Ovary (tissue), 3 donors: ENCODE data around the gene RNF212.

ENCODE experiments used
- CTCF ChIP-seq, 3 donors: fragments of 450-650 bp in 2 of 3; fragments of 200-600 bp in 1 of 3; IDR thresholded peaks; one replicate each; pipeline versions ENCODE4 v1.5.1 to v1.8.0; 2016 to 2022; ENCODE audit warnings: antibody characterized with exemption in 3 of 3, mild to moderate bottlenecking in 1 of 3
- EP300 ChIP-seq: sonication (generic); formaldehyde crosslinking; IDR thresholded peaks from one replicate; pipeline ENCODE4 v1.6.1; 2017; ENCODE audit warnings: antibody characterized with exemption
- POLR2A ChIP-seq: fragments of 450-650 bp; IDR thresholded peaks from one replicate; pipeline ENCODE4 v1.6.1; 2017; ENCODE audit warnings: antibody characterized with exemption, mild to moderate bottlenecking, moderate library complexity
- donor health status: DM: no; HTN: no; CAD: no.

DNA sequence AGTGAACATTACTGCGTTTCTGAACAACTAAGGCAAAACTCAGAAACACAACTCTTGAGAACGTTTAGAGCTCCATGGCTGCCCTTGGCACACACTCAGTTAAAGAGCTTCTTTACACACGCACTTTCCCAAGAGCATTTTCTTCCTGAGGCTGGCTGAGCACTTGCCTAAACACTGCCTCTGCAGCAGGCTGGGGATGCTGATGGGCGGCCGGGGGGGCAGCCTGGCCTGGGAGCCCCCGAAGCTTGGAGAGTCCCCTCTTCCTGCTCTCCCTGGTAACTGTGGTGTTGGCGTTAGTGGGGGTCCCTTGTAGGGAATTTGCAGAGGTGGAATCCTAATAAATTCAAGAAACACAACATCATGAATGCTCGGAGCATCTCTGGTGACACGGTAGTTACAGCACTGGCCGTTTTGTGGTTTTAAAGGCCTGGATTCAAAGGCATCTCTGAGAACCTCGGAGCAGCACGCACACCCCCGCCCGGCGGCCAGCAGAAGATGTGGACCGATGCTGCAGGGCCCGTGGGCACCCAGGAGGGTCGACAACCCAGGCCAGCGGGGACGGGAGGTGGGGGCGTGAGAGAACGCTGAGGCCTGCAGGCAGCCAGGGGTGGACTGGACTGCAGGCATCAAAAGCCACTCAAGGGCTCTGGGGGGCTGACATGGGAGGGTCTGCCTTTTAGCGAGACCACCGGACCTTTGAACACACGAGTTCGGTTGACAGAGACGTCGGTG, 56.5 kb downstream of the RNF212 start:
- TF ChIP-seq CTCF (IDR thresholded peaks at IDR 0.05), result no peak
- TF ChIP-seq POLR2A, result no peak
- TF ChIP-seq EP300, result no peak
